Suprapubic skin (tissue), 4 donors: ENCODE measurements around the gene SV2C. TPM values are rescaled to one million over a fixed set of nuclear protein-coding genes. Genes with fewer than 3 reads are reported as not detected.

Source experiments
- DNase-seq, 2 donors: peaks; one replicate each; pipeline ENCODE4 v3.0.0-alpha.2; 2019; ENCODE audit warnings: low spot score in 2 of 2
- H3K27ac ChIP-seq: fragments of 200-600 bp; sonication (generic); one replicate; pipeline ENCODE4 v1.5.1; 2019
- H3K27me3 ChIP-seq: fragments of 200-600 bp; sonication (generic); one replicate; pipeline ENCODE4 v1.5.1; 2019
- H3K36me3 ChIP-seq: fragments of 200-600 bp; sonication (generic); one replicate; pipeline ENCODE4 v1.5.1; 2019
- H3K4me1 ChIP-seq: fragments of 200-600 bp; sonication (generic); one replicate; pipeline ENCODE4 v1.5.1; 2019
- H3K4me3 ChIP-seq: fragments of 200-600 bp; sonication (generic); one replicate; pipeline ENCODE4 v1.5.1; 2019; ENCODE audit warnings: mild to moderate bottlenecking
- H3K9me3 ChIP-seq: fragments of 200-600 bp; sonication (generic); one replicate; pipeline ENCODE4 v1.5.1; 2019
- CTCF ChIP-seq, 2 donors: fragments of 200-600 bp in 1 of 2; fragments of 450-650 bp in 1 of 2; sonication (generic) in 1 of 2; IDR thresholded peaks; one replicate each; pipeline ENCODE4 v1.5.1; 2016 to 2019; ENCODE audit warnings: antibody characterized with exemption in 2 of 2, mild to moderate bottlenecking in 1 of 2, moderate library complexity in 1 of 2
- EP300 ChIP-seq: sonication (generic); formaldehyde crosslinking; IDR thresholded peaks from one replicate; pipeline ENCODE4 v1.6.1; 2017; ENCODE audit warnings: antibody characterized with exemption
- POLR2A ChIP-seq, 2 donors: fragments of 450-650 bp; IDR thresholded peaks; one replicate each; pipeline ENCODE4 v1.6.1; 2017; ENCODE audit warnings: antibody characterized with exemption in 2 of 2, mild to moderate bottlenecking in 2 of 2, moderate library complexity in 2 of 2
- POLR2AphosphoS5 ChIP-seq, 3 donors: sonication (generic); formaldehyde crosslinking; IDR thresholded peaks; one replicate each; pipeline ENCODE4 v1.6.1; 2017; ENCODE audit warnings: antibody characterized with exemption in 3 of 3
- WGBS: methylation state at CpG from one replicate; pipeline ENCODE4 v1.1.5; 2018; 5-methylcytosine and 5-hydroxymethylcytosine counted together
- total RNA-seq, 4 donors: library from RNA; depleted of rRNA; stranded (reverse); fragments of >200 nt; gene quantifications; one replicate each; pipeline ENCODE4 v1.1.0, GENCODE V29; 2016

SV2C gene
- total RNA-seq, 4 donors from 2014 or later, result 0.16 to 0.30 (median 0.23) TPM; not detected in 1

GRCh38 chr5:76125346-76125745 lies 42.2 kb downstream of the SV2C start:
- Histone ChIP-seq H3K27me3 (no peaks in the 10 kb centered on the region), H3K27ac (no peak overlapping the region), H3K4me3 (no peak overlapping the region), H3K4me1 (no peaks in the 10 kb centered on the region), H3K36me3 (no peaks in the 10 kb centered on the region), H3K9me3 (no peaks in the 10 kb centered on the region)
- DNase-seq, result no peak
- TF ChIP-seq POLR2AphosphoS5 (IDR thresholded peaks at IDR 0.05) (no peak), CTCF (IDR thresholded peaks at IDR 0.05) (no peak), EP300 (no peak), POLR2A (IDR thresholded peaks at IDR 0.05) (no peak)

GRCh38 chr5:76125888-76126287 lies 42.7 kb downstream of the SV2C start:
- H3K9me3 ChIP-seq, result no peaks in the 10 kb centered on the region
- H3K36me3 ChIP-seq, result no peaks in the 10 kb centered on the region
- DNase-seq, result no peak
- TF ChIP-seq EP300, result no peak
- TF ChIP-seq POLR2AphosphoS5 (IDR thresholded peaks at IDR 0.05), result no peak
- TF ChIP-seq CTCF (IDR thresholded peaks at IDR 0.05), result no peak
- no peak for TF ChIP-seq POLR2A (IDR thresholded peaks at IDR 0.05)
- H3K27ac ChIP-seq, result no peak overlapping the region
- H3K4me1 ChIP-seq, result no peaks in the 10 kb centered on the region
- WGBS, result 76% methylated on average over 3 of the region's 3 CpGs
- no peak overlapping the region for H3K4me3 ChIP-seq
- no peaks in the 10 kb centered on the region for H3K27me3 ChIP-seq

GRCh38 chr5:76134003-76134402 lies 50.8 kb downstream of the SV2C start:
- Histone ChIP-seq H3K9me3 (no peaks in the 10 kb centered on the region), H3K27me3 (peaks cover 6% of the 10 kb centered on the region), H3K4me3 (no peak overlapping the region), H3K27ac (no peak overlapping the region), H3K4me1 (no peaks in the 10 kb centered on the region), H3K36me3 (no peaks in the 10 kb centered on the region)
- DNase-seq, result no peak
- TF ChIP-seq POLR2AphosphoS5 (IDR thresholded peaks at IDR 0.05), result no peak
- TF ChIP-seq CTCF (IDR thresholded peaks at IDR 0.05), result no peak
- no peak for TF ChIP-seq EP300
- TF ChIP-seq POLR2A (IDR thresholded peaks at IDR 0.05), result no peak
- 74% methylated on average over 1 of the region's 1 CpG for WGBS

GRCh38 chr5:76134646-76135045 lies 51.5 kb downstream of the SV2C start:
- DNase-seq, result no peak
- H3K27ac ChIP-seq, result no peak overlapping the region
- 97% methylated on average over 1 of the region's 1 CpG for WGBS
- no peaks in the 10 kb centered on the region for H3K4me1 ChIP-seq
- no peak overlapping the region for H3K4me3 ChIP-seq
- no peaks in the 10 kb centered on the region for H3K9me3 ChIP-seq
- H3K27me3 ChIP-seq, result peaks cover 6% of the 10 kb centered on the region
- no peaks in the 10 kb centered on the region for H3K36me3 ChIP-seq
- TF ChIP-seq POLR2AphosphoS5 (IDR thresholded peaks at IDR 0.05) (no peak), EP300 (no peak), CTCF (IDR thresholded peaks at IDR 0.05) (no peak), POLR2A (IDR thresholded peaks at IDR 0.05) (no peak)

DNA sequence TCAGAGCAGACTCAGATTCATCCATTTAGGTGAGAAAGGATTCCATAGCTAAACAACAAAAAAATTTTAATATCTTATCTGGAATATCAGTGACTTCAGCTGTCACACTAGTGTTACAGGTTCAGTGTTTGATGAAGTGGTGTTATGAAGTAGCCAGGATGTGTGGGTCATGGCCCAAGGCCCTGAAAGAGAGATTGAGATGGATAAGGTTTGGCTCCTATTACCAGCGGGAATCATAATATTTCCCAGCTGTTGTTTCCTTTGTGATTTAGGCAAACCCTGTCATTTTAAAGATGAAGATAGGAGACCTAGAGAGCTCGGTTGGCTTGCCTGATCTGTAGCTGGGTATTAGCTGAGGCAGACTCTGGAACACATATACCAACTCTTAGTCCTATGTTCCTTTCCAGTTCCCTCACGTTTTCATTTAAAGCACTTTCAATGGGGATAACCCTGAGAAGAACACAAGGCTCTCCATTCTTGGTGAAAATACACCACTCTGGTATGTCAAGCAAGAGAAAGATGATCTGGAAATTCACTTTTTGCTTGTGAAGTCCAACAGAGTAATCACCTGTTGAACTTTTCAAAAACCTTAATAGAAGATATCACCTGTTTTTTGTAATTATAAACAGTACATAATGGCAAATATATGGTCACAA lies 54.8 kb downstream of the SV2C start:
- 50% methylated on average over 3 of the region's 3 CpGs for WGBS
- H3K36me3 ChIP-seq, result no peaks in the 10 kb centered on the region
- no peaks in the 10 kb centered on the region for H3K4me1 ChIP-seq
- no peak for DNase-seq
- no peak overlapping the region for H3K4me3 ChIP-seq
- H3K27ac ChIP-seq, result no peak overlapping the region
- H3K27me3 ChIP-seq, result peaks cover 6% of the 10 kb centered on the region
- no peak for TF ChIP-seq EP300
- TF ChIP-seq POLR2A (IDR thresholded peaks at IDR 0.05), result no peak
- no peak for TF ChIP-seq CTCF (IDR thresholded peaks at IDR 0.05)
- TF ChIP-seq POLR2AphosphoS5 (IDR thresholded peaks at IDR 0.05), result no peak
- no peaks in the 10 kb centered on the region for H3K9me3 ChIP-seq
